ENCODE data around the gene ST3GAL6.

The ST3GAL6 gene

DNA sequence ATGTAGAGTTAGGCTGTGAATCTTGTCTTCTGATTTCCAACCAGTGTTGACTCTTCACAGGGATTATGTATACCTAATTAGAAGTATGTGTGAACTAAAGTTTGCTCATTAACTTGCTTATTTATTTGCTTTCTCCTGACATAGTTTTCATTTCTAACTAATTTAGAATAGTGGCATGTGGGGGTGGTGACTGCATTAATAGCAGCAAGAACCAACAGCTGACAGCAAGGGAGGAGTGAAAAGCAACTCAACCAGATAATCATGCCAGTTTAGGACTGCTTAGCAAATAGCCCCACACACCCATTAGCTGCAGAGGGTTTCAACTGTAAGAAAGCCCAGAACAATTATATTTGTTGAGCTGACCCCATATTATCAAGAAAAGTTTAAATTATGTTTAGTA lies 3.8 kb downstream of the ST3GAL6 start:
- in situ Hi-C loops (cut with MboI; ENCODE audit: low pct_unique_long_range_greater_than_20kb, low sequenced_read_pairs, unreplicated experiment): no loop called here
- DNase-seq (ENCODE audit: low spot score): no peak
- TF ChIP-seq, protein P1, sequence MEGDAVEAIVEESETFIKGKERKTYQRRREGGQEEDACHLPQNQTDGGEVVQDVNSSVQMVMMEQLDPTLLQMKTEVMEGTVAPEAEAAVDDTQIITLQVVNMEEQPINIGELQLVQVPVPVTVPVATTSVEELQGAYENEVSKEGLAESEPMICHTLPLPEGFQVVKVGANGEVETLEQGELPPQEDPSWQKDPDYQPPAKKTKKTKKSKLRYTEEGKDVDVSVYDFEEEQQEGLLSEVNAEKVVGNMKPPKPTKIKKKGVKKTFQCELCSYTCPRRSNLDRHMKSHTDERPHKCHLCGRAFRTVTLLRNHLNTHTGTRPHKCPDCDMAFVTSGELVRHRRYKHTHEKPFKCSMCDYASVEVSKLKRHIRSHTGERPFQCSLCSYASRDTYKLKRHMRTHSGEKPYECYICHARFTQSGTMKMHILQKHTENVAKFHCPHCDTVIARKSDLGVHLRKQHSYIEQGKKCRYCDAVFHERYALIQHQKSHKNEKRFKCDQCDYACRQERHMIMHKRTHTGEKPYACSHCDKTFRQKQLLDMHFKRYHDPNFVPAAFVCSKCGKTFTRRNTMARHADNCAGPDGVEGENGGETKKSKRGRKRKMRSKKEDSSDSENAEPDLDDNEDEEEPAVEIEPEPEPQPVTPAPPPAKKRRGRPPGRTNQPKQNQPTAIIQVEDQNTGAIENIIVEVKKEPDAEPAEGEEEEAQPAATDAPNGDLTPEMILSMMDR (IDR thresholded peaks at IDR 0.05; ENCODE audit: extremely low read depth, insufficient read depth, missing control alignments): no peak

DNA sequence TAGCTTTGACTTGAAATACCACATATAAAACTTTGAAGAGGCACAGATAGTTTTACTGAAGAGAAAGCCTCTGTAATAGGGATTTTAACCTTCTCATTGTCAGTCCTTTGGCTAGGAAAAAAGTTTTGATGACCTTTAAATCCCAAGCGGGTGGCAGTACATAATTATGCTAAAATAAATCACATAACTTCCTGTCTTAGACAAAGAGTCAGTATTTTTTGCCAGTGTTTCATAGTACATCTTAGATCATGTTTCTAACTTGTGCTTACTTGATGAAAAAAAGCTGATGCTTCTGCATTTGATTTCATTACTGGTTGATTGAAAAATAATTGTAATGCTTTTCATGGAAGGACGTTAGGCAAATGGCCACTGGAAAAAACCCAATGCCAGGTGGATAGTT lies 5.8 kb downstream of the ST3GAL6 start:
- in situ Hi-C loops (cut with MboI; ENCODE audit: low pct_unique_long_range_greater_than_20kb, low sequenced_read_pairs, unreplicated experiment): no loop called here
- TF ChIP-seq, protein P1 (IDR thresholded peaks at IDR 0.05; ENCODE audit: extremely low read depth, insufficient read depth, missing control alignments): no peak
- no peak for DNase-seq (ENCODE audit: low spot score)

DNA sequence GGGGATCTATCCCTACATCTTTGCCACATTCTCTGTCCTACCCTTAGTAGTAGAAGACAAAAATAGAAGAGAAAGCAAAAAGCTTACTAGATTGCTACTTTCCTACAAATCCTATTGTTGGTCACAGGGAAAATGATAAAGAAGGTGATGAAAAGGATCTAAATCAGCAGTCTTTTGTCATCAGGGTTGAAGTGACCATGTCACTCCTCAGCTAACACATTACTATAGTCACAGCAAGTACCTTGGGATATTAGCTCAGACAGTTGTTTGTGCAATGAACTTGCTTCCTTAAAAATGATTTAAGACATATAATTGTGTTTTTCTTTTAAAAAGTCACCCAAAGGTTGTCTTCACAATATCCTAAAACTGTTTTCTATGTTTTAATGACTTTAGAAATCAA lies 6.3 kb downstream of the ST3GAL6 start:
- in situ Hi-C loops (cut with MboI; ENCODE audit: low pct_unique_long_range_greater_than_20kb, low sequenced_read_pairs, unreplicated experiment): no loop called here
- TF ChIP-seq, protein P1 (IDR thresholded peaks at IDR 0.05; ENCODE audit: extremely low read depth, insufficient read depth, missing control alignments): no peak
- no peak for DNase-seq (ENCODE audit: low spot score)

DNA sequence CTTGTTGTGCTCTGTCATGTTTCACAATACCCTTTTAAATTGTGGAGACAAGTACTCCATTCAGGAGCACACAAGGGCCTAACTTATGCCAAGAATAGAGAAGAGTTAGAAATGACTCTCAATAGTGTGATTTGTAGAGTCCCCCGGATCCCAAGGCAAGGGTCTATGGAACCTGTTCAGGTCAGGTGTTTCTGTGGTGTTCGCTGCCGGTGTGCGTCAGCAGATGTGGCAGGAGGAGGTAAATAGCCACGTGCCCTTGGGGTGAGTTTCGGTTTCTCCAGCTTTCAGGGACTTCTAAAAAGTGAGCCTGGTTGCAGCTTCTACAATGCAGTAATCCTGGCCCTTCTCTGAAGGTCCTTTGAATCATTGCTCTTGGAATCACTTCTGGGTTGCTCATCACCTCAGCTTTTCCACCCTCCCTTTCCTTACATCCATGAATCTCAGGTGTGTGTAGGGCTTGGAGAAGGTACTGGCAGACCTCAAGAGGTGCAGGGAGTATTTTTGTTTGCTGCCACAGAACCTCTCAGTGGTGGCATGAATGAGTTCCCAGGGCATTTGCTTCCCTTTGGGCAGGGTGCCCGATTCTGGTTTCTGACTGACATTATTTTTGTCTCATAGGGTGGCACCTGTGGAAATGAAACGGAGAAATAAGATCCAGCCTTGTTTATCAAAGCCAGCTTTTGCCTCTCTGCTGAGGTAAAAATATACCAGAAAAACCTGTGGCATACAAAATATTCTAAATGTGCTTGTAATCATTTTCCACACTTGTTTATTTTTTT lies 7.3 kb downstream of the ST3GAL6 start:
- no peak for DNase-seq (ENCODE audit: low spot score)
- in situ Hi-C loops (cut with MboI; ENCODE audit: low pct_unique_long_range_greater_than_20kb, low sequenced_read_pairs, unreplicated experiment): no loop called here
- TF ChIP-seq, protein P1 (IDR thresholded peaks at IDR 0.05; ENCODE audit: extremely low read depth, insufficient read depth, missing control alignments): no peak

DNA sequence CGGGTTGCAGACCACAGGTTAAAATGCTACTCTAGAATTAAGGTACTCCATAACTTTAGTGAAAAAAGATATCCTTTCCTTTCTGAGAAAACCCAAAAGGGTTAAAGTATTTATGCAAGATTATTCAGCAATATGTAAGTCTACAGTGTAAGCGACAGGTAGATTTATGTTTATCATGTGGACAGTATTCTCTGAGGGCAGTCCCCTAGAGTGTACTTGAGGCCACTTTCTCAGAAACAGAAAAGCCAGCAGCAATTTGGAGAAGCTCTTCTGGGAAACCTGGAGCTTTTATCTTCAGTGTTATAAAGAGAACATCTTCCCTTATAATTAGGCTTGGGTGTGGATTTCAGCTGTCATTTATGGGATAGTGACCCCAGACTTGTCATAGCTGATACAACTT lies 8.9 kb downstream of the ST3GAL6 start:
- TF ChIP-seq, protein P1 (IDR thresholded peaks at IDR 0.05; ENCODE audit: extremely low read depth, insufficient read depth, missing control alignments): no peak
- in situ Hi-C loops (cut with MboI; ENCODE audit: low pct_unique_long_range_greater_than_20kb, low sequenced_read_pairs, unreplicated experiment): no loop called here
- DNase-seq (ENCODE audit: low spot score): no peak

DNA sequence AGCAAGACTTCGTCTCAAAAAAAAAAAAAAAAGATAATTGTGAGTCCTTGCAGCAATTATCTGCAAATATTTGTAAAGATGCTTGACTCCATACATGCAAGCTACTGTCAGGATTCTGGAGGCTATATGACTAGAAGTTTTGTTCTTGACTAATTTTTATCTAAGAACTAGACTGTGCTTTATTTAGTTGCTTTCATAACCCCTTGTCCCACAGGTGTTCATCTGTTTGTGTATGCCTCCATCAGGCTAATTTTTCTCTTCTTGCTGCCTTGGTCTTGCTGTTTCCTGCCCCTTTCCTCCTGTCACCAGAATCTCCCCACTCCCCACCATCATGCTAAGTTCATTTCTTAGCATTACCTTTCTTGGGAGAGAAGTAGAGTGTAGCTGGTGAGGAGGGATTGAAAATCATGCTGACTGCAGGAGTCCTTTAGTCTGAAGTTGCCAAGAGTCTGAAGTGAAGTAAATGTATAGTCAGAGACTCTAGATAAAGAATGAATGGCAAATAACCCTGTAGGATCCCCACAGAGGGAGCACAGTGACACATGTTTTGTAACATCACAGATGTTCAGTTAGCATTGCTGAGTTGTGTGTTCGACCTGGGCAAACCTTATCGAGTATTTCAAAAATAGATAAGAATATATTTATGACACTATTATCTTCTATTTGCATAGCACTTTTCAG lies 12.5 kb downstream of the ST3GAL6 start:
- no peak for DNase-seq (ENCODE audit: low spot score)
- in situ Hi-C loops (cut with MboI; ENCODE audit: low pct_unique_long_range_greater_than_20kb, low sequenced_read_pairs, unreplicated experiment): no loop called here
- TF ChIP-seq, protein P1 (IDR thresholded peaks at IDR 0.05; ENCODE audit: extremely low read depth, insufficient read depth, missing control alignments): no peak

All from GM13977 (cell line).